AG09319 (cell line): ENCODE measurements around the gene PPP1R1B.

Experiments
- DNase-seq: peaks from one replicate; pipeline ENCODE4 v3.0.0-alpha.2; 2010; ENCODE audit warnings: low read depth; ENCODE audit errors: extremely low read depth
- TF ChIP-seq, protein P1 (sequence below): IDR thresholded peaks from 2 replicates; pipeline ENCODE4 v1.5.1; 2011; ENCODE audit warnings: low read depth, mild to moderate bottlenecking, inconsistent platforms, low read length, moderate library complexity

The PPP1R1B gene

DNA sequence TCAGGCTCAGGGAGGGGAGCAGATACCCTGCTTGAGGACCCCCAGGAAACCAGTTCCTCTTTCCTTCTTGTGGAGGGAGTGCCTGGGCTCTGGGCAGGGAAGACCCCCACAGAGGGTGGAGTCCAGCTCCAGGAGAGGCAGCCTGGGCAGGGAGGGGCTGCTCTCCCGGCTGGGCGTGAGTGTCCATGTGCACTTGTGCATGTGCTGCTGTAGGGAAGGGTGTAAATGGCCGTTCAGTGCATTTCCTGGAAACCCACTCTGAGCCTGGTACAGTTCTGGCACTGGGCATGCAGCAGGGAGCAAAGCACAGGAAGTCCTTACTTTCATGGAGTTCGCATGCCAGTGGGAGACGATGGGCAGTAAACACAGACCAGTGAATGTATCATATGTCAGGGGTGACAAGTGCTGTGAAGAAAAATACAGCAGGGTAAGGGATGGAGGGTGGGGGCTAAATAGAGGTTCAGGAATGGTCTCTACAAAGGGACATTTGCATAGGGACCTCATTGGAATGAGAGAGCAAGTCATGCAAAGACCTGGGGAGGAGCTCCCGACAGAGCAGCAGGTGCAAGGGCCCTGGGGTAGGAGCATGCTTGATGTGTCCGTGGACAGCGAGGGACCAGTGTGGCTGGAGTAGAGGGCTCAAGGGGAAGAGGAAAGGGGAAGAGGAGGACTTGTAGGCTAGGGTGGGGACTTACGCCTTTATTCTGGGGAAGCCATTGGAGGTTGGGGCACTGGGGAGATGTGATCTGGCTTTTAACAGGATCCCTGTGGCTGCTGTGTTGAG lies 15.7 kb downstream of the PPP1R1B start:
- DNase-seq: no peak
- TF ChIP-seq, protein P1, sequence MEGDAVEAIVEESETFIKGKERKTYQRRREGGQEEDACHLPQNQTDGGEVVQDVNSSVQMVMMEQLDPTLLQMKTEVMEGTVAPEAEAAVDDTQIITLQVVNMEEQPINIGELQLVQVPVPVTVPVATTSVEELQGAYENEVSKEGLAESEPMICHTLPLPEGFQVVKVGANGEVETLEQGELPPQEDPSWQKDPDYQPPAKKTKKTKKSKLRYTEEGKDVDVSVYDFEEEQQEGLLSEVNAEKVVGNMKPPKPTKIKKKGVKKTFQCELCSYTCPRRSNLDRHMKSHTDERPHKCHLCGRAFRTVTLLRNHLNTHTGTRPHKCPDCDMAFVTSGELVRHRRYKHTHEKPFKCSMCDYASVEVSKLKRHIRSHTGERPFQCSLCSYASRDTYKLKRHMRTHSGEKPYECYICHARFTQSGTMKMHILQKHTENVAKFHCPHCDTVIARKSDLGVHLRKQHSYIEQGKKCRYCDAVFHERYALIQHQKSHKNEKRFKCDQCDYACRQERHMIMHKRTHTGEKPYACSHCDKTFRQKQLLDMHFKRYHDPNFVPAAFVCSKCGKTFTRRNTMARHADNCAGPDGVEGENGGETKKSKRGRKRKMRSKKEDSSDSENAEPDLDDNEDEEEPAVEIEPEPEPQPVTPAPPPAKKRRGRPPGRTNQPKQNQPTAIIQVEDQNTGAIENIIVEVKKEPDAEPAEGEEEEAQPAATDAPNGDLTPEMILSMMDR: no peak

DNA sequence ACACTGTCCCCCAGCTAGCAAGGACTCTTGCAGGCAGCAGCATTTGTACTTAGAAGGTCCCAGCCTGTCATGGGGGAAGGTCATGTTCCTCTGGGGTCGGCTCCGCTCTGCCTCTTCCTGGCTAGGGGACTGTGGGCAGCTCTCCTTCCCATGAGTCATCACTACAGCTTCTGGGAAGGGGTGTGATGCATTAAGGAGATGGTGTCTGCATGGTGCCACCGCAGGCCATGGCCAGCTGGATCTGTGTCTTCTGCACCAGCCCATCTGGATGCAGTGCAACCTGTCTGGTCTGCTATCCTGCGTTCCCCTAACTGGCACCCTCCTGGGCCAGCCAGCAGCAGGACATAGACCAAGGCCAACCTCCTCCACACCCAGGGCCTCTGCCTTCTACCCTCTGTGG lies 16.5 kb downstream of the PPP1R1B start:
- TF ChIP-seq, protein P1: no peak
- DNase-seq: no peak

GRCh38 chr17:39647256-39647655 lies 20.5 kb downstream of the PPP1R1B start:
- TF ChIP-seq, protein P1: no peak
- no peak for DNase-seq

DNA sequence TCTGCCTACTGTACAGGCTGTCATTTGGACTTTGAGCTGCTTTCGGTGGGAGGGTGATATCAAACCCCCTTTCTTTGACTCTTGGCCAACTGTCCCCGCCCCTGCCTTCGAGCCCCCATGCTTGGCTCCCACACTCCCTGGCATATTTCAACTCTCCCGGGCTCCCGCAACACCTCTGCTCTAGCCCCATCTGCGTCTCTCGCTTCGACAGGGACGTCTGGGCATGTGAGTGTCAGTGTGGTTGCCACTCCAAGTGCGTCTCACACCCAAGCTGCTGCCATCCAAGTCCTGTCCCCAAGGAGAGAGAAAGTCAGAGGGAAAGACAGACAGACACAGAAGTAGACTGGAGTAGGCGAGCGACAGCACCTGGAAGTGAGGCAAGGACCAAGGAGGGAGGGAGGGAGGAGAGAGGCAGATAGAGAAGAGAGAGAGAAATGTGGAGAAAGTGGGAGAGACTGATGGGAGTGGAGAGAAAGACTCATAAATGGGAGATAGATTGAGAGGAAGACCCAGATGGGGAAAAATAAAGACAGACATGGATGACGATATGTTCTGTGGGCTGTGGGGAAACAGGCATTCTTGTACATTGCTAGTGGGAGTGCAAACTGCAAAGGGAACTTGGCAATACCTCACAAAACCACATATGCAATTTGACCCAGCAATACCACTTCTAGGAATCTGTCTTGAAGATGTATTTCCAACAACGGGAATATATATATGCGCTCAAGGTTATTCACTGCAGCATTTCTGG lies 22.0 kb downstream of the PPP1R1B start:
- no peak for DNase-seq
- TF ChIP-seq, protein P1: no peak

GRCh38 chr17:39650121-39650579 lies 23.4 kb downstream of the PPP1R1B start:
- no peak for DNase-seq

GRCh38 chr17:39651923-39652586 lies 25.3 kb downstream of the PPP1R1B start:
- no peak for DNase-seq
- TF ChIP-seq, protein P1: no peak

More at GRCh38 chr17:39650121-39650579, 23.4 kb downstream of the PPP1R1B start:
- TF ChIP-seq, protein P1: no peak
